SK-N-SH (cell line): ENCODE measurements around the gene PKP4.

ENCODE experiments used
- JUND ChIP-seq: IDR thresholded peaks from 2 replicates; pipeline ENCODE4 v1.4.0; 2012
- SMC3 ChIP-seq: IDR thresholded peaks from 2 replicates; pipeline ENCODE4 v1.6.1; 2012; ENCODE audit warnings: low read depth, low read length, improper control_type of control experiment
- TAF1 ChIP-seq: IDR thresholded peaks from 2 replicates; pipeline ENCODE4 v1.6.1; 2012; ENCODE audit warnings: low read depth, mild to moderate bottlenecking, low read length, moderate library complexity, borderline replicate concordance
- TEAD4 ChIP-seq: IDR thresholded peaks from 2 replicates; pipeline ENCODE4 v1.4.0; 2012; ENCODE audit warnings: mild to moderate bottlenecking, borderline replicate concordance; ENCODE audit not compliant: insufficient read depth
- TF ChIP-seq, protein P1 (sequence below): IDR thresholded peaks from 2 replicates; pipeline ENCODE4; 2012
- TF ChIP-seq, protein P2 (sequence below): fragments of 200-600 bp; sonication (generic); IDR thresholded peaks from 2 replicates; pipeline ENCODE4 v1.6.1; 2017; ENCODE audit warnings: antibody characterized with exemption, mild to moderate bottlenecking, moderate library complexity
- TF ChIP-seq, protein P3 (sequence below): fragments of 150-350 bp; IDR thresholded peaks from 2 replicates; pipeline ENCODE4 v1.6.1; 2017; ENCODE audit warnings: antibody characterized with exemption, low read length, low read depth, borderline replicate concordance

DNA sequence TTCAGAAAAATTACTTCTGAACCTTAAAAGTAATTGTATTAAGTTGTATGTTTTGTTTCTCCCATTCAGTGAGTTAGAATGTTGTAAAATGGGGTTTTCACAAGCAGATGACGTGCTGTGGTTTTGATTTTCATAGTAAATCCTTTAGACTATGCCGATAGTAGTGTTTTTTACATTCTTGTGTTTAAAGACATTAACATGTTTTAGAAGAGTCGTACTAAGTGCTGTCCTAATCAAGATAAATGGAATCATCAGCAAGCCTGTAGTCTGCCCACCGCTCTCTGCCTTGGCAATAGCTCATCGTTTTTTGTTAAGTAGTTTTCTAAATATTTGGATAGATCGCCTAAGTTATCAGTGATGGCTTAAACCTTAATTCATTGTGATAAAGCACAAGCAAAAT, 21.5 kb downstream of the PKP4 start:
- TF ChIP-seq, protein P1, sequence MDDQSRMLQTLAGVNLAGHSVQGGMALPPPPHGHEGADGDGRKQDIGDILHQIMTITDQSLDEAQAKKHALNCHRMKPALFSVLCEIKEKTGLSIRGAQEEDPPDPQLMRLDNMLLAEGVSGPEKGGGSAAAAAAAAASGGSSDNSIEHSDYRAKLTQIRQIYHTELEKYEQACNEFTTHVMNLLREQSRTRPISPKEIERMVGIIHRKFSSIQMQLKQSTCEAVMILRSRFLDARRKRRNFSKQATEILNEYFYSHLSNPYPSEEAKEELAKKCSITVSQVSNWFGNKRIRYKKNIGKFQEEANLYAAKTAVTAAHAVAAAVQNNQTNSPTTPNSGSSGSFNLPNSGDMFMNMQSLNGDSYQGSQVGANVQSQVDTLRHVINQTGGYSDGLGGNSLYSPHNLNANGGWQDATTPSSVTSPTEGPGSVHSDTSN: no peak
- TF ChIP-seq, protein P2, sequence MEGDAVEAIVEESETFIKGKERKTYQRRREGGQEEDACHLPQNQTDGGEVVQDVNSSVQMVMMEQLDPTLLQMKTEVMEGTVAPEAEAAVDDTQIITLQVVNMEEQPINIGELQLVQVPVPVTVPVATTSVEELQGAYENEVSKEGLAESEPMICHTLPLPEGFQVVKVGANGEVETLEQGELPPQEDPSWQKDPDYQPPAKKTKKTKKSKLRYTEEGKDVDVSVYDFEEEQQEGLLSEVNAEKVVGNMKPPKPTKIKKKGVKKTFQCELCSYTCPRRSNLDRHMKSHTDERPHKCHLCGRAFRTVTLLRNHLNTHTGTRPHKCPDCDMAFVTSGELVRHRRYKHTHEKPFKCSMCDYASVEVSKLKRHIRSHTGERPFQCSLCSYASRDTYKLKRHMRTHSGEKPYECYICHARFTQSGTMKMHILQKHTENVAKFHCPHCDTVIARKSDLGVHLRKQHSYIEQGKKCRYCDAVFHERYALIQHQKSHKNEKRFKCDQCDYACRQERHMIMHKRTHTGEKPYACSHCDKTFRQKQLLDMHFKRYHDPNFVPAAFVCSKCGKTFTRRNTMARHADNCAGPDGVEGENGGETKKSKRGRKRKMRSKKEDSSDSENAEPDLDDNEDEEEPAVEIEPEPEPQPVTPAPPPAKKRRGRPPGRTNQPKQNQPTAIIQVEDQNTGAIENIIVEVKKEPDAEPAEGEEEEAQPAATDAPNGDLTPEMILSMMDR: no peak
- no peak for TF ChIP-seq SMC3
- TF ChIP-seq, protein P3, sequence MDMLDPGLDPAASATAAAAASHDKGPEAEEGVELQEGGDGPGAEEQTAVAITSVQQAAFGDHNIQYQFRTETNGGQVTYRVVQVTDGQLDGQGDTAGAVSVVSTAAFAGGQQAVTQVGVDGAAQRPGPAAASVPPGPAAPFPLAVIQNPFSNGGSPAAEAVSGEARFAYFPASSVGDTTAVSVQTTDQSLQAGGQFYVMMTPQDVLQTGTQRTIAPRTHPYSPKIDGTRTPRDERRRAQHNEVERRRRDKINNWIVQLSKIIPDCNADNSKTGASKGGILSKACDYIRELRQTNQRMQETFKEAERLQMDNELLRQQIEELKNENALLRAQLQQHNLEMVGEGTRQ: no peak
- TF ChIP-seq TEAD4: no peak
- TF ChIP-seq JUND: no peak
- TF ChIP-seq TAF1: no peak
